Spinal cord (tissue), 10 donors: ENCODE measurements around the gene SAMD10. TPM values are rescaled to one million over a fixed set of nuclear protein-coding genes. Genes with fewer than 3 reads are reported as not detected.
A peak's percentile ranks its signal among the peaks of the same experiment; 100 is the strongest.

Experiments used
- DNase-seq, 6 donors: peaks; one replicate each; pipeline versions ENCODE4 v3.0.0 to v3.0.0-alpha.2; 2013 to 2015; ENCODE audit warnings: low spot score in 6 of 6, low read depth in 4 of 6
- H3K27ac ChIP-seq: one replicate; pipeline ENCODE4 v1.5.1; 2013; ENCODE audit warnings: low read depth, low read length, control low read depth
- H3K27me3 ChIP-seq: one replicate; pipeline ENCODE4 v1.6.1; 2013; ENCODE audit warnings: low read length; ENCODE audit not compliant: control insufficient read depth, insufficient read depth
- H3K36me3 ChIP-seq: one replicate; pipeline ENCODE4 v1.6.1; 2013; ENCODE audit warnings: low read length; ENCODE audit not compliant: control insufficient read depth, insufficient read depth
- H3K4me1 ChIP-seq: one replicate; pipeline ENCODE4 v1.6.1; 2013; ENCODE audit warnings: low read length; ENCODE audit not compliant: control insufficient read depth, insufficient read depth
- H3K4me3 ChIP-seq: one replicate; pipeline ENCODE4 v1.5.1; 2013; ENCODE audit warnings: low read depth, low read length, control low read depth
- H3K9me3 ChIP-seq: one replicate; pipeline ENCODE4 v1.6.1; 2013; ENCODE audit warnings: low read length; ENCODE audit not compliant: control insufficient read depth, insufficient read depth
- WGBS: methylation state at CpG from one replicate; pipeline ENCODE4 v1.1.5; 2013; ENCODE audit warnings: missing lambda C conversion rate; ENCODE audit not compliant: insufficient coverage; 5-methylcytosine and 5-hydroxymethylcytosine counted together
- long read RNA-seq, 4 donors: transcript quantifications; one replicate each; lab custom pipeline, GENCODE V29; 2026
- polyA plus RNA-seq, 2 donors: library from polyadenylated mRNA; unstranded; fragments of 120-200 nt; gene quantifications; one replicate each; pipeline ENCODE4 v1.2.1, GENCODE V29; 2013; ENCODE audit not compliant: insufficient read length in 2 of 2
- total RNA-seq, 2 donors: library from RNA; depleted of rRNA in 1 of 2; stranded (reverse); fragments of 120-200 nt in 1 of 2; fragments of >200 nt in 1 of 2; gene quantifications; one replicate each; pipeline versions ENCODE4 v1.2.3 to v1.2.4, GENCODE V29; 2013 to 2014
- donor health status: healthy.

The SAMD10 gene
- 1 to 10 TPM; 6.9 TPM for total RNA-seq
- 10 to 100 TPM; 41.3 to 42.9 TPM for polyA plus RNA-seq
- long read RNA-seq, donor 1, transcript SAMD10-201 (5 exons, 2,181 nt): major isoform, 6 of 139 reads
- long read RNA-seq, donor 1, partial matches to known transcripts: 130 of 139 reads
- long read RNA-seq, donor 1, other reads (novel, unspliced or antisense): 0 of 139 reads
- long read RNA-seq, donor 2, partial matches to known transcripts: 0 of 2 reads
- long read RNA-seq, donor 2, other reads (novel, unspliced or antisense): 0 of 2 reads
- long read RNA-seq, donor 3, partial matches to known transcripts: 0 of 4 reads
- long read RNA-seq, donor 3, other reads (novel, unspliced or antisense): 0 of 4 reads
- long read RNA-seq, donor 4, partial matches to known transcripts: 183 of 188 reads
- long read RNA-seq, donor 4, other reads (novel, unspliced or antisense): 0 of 188 reads

DNA sequence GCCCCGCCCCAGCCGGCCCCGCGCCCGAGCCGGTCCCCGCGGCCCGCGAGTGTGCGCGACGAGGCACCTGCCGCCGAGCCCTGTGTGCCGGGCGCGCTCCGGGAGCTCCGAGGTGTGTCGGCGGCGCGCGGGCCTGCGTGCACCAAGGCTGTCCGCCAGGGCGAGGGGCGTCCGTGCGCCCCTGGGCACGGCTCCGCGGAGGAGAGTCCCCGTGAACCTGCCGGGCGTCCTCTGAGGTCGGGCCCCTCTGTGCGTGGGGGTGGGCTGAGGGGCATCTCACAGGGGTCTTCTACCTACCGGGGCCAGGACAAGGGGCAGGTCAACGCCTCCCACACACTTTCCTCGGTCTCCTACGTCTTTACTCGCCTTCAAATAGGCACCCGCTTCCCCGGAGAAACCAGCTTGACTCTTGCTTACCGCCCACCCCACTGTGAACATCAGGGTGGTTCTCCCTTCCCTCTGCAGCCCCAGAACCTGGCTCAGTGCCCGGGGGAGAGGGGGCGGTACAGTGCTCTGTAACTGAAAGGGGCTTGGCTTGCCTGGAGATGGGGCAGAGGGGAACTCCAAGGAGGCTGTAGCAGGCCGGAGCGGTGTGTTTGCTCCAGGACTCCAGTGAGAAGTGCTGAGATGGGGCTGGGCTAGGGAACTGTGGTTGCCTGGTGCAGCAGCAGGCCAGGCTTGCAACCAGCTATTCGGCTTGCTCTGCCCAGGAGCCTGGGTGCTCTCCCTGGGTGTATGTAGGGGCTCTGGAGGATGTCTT, at the start of gene SAMD10:
TSS of gene SAMD10 (minus strand) at position 86 of the 760 bp plus-strand sequence. CDS start 175 bp downstream, outside the sequence.
- H3K4me1 ChIP-seq: peaks cover 43% of the 10 kb centered on the region
- H3K4me3 ChIP-seq: peak within 1 kb of the TSS; percentile 63
- H3K36me3 ChIP-seq: peaks cover 47% of the 10 kb centered on the region
- WGBS: under 1% methylated on average over 52 of the region's 52 CpGs
- H3K27ac ChIP-seq: peak within 1 kb of the TSS; percentile 89
- H3K27me3 ChIP-seq: no peaks in the 10 kb centered on the region
- peak in 3 of 6 donors; percentile 71 to 93 (median 87) for DNase-seq
- no peaks in the 10 kb centered on the region for H3K9me3 ChIP-seq

DNA sequence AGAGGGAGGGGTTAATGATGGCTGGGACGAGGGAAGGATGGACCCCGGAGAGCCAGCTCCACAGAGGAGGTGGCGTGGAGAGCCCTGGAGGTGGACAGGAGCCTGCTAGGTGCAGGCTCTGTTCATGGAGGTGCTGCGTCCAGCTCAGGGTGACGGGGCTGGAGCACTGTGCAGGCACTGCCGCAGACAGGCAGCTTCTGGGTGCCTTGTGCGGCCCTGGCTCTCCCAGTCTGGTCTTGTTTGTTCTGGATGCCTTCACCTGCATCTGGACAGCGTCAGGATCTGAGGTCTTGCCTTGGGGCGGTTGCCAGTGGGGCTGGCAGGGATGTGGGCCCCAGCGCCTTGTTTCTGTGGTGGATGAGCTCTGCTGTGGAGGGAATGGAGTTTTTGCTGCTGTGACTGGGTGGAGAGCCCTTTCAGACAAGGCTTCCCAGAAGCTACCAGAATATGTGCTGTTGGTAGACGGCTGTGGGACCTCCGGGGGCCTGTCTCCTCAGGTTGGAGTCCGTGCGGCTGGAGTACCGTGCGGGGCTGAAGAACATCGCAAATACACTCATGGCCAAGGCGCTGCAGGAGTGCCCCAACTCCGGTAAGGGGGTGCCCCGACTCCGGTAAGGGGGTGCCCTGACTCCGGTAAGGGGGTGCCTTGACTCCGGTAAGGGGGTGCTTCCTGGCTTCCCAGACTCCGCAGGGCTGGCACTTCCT, 48.7 kb upstream of the SAMD10 start:
- Histone ChIP-seq H3K9me3 (no peaks in the 10 kb centered on the region), H3K36me3 (peaks cover 99% of the 10 kb centered on the region), H3K27ac (no peak overlapping the region), H3K4me3 (no peak overlapping the region), H3K4me1 (peaks cover 10% of the 10 kb centered on the region), H3K27me3 (no peaks in the 10 kb centered on the region)
- WGBS: 92% methylated on average over 23 of the region's 24 CpGs
- no peak for DNase-seq

DNA sequence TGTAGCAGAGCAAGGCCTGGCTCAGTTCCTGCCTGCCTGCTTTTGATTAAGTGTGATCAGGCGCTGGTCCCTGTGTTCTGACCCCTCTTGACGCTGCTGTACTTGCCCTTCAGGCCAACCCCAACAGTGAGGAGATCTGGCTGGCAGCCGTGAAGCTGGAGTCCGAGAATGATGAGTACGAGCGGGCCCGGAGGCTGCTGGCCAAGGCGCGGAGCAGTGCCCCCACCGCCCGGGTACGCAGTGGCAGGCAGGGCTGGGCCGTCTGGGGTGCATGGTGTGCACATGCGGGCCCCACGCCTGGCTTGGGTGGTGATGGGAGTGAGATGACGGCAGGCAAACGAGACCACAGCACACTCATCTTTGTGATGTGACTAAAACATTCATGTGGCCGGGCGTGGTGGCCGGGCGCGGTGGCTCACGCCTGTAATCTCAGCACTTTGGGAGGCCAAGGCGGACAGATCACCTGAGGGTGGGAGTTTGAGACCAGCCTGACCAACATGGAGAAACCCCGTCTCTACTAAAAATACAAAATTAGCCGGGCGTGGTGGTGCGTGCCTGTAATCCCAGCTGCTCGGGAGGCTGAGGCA, 46.5 kb upstream of the SAMD10 start:
- DNase-seq: no peak
- H3K27ac ChIP-seq: no peak overlapping the region
- H3K27me3 ChIP-seq: no peaks in the 10 kb centered on the region
- peaks cover 99% of the 10 kb centered on the region for H3K36me3 ChIP-seq
- WGBS: 97% methylated on average over 24 of the region's 29 CpGs
- H3K9me3 ChIP-seq: no peaks in the 10 kb centered on the region
- no peak overlapping the region for H3K4me3 ChIP-seq
- peaks cover 12% of the 10 kb centered on the region for H3K4me1 ChIP-seq

DNA sequence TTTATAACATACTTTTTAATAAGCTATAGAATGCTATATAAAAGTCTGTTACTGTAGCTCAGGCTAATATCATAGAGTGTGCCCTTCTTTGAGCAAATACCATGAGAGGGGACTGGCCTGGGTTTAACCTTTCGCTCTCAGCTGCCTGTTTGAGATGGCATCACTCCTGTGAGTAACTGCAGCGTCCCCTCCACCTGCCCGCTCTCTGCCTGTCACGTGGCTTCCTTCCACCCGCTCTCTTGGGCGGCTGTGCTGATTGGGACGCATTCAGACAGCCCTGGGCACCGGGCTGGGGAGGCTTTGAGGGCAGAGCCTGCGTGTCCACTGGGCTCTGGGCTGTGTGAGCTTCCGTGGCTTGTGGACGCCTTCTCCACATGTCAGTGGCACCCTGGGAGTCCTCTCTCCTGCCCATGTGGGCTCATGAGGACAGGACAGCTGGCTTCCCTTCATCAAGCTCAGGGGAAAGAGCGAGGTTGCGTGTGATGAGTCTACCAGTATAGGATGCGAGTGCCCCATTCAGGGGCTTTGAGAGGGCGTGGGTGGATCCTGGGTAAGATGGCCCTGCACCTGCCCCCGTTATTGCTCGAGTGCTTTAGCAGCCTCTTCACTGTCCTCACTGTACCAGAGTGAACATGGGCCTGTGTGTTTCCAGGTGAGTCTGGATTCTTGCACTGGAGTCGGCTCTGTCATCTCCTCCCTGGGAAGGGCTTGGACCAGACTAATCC, 45.8 kb upstream of the SAMD10 start:
- DNase-seq: no peak
- Histone ChIP-seq H3K4me3 (no peak overlapping the region), H3K36me3 (peaks cover 96% of the 10 kb centered on the region), H3K4me1 (peaks cover 12% of the 10 kb centered on the region), H3K27me3 (no peaks in the 10 kb centered on the region), H3K27ac (no peak overlapping the region), H3K9me3 (no peaks in the 10 kb centered on the region)
- 98% methylated on average over 18 of the region's 18 CpGs for WGBS

GRCh38 chr20:64024141-64024990, 44.9 kb upstream of the SAMD10 start:
- WGBS: 93% methylated on average over 7 of the region's 17 CpGs
- DNase-seq: no peak

GRCh38 chr20:64023361-64024140, 44.1 kb upstream of the SAMD10 start:
- H3K4me1 ChIP-seq: peaks cover 12% of the 10 kb centered on the region
- no peaks in the 10 kb centered on the region for H3K9me3 ChIP-seq
- H3K27me3 ChIP-seq: no peaks in the 10 kb centered on the region
- no peak overlapping the region for H3K4me3 ChIP-seq
- peaks cover 95% of the 10 kb centered on the region for H3K36me3 ChIP-seq
- DNase-seq: no peak
- 81% methylated on average over 14 of the region's 15 CpGs for WGBS
- no peak overlapping the region for H3K27ac ChIP-seq

More at GRCh38 chr20:64024141-64024990, 44.9 kb upstream of the SAMD10 start:
- Histone ChIP-seq H3K4me1 (peaks cover 12% of the 10 kb centered on the region), H3K27ac (no peak overlapping the region), H3K27me3 (no peaks in the 10 kb centered on the region), H3K9me3 (no peaks in the 10 kb centered on the region), H3K4me3 (no peak overlapping the region), H3K36me3 (peaks cover 93% of the 10 kb centered on the region)

- Histone ChIP-seq H3K27ac (no peak overlapping the region), H3K27me3 (no peaks in the 10 kb centered on the region)
- WGBS: 93% methylated on average over 17 of the region's 17 CpGs
Measured at GRCh38 chr20:64022671-64023360, 43.4 kb upstream of the SAMD10 start.

More at GRCh38 chr20:64022671-64023360, 43.4 kb upstream of the SAMD10 start:
- H3K9me3 ChIP-seq: no peaks in the 10 kb centered on the region
- peak in 1 of 6 donors; percentile 26 for DNase-seq
- no peak overlapping the region for H3K4me3 ChIP-seq
- H3K36me3 ChIP-seq: peaks cover 95% of the 10 kb centered on the region
- peaks cover 12% of the 10 kb centered on the region for H3K4me1 ChIP-seq
